ENCODE results near the gene RAB11A.

Gene RAB11A

DNA sequence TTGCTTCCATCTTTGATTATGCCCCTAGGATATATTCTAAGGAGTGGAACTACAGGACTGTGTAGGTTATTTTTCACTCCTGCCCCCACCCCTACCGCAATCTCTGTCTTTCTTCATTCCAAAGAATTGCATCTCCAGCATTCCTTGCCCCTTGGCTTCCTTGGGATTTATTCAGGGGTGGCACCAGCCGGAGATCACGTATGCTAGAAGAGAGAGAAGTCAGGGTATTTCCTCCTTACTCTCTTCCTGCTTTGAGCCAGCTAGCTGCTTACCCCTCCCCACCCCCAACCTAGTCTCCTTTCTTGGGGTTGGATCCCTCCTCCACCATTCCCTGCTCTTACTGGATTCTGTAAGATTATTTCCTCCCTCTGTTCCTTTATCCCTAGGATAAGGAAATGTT, 42.2 kb upstream of the RAB11A start:
- no peak for TF ChIP-seq EP300 (IDR thresholded peaks at IDR 0.05; ENCODE audit: borderline replicate concordance)
- TF ChIP-seq EGR1 (IDR thresholded peaks at IDR 0.05), result no peak
- TF ChIP-seq CEBPB (IDR thresholded peaks at IDR 0.05), result no peak
- no peak for TF ChIP-seq TAF1 (IDR thresholded peaks at IDR 0.05; ENCODE audit: low read depth)
- TF ChIP-seq, protein P1, sequence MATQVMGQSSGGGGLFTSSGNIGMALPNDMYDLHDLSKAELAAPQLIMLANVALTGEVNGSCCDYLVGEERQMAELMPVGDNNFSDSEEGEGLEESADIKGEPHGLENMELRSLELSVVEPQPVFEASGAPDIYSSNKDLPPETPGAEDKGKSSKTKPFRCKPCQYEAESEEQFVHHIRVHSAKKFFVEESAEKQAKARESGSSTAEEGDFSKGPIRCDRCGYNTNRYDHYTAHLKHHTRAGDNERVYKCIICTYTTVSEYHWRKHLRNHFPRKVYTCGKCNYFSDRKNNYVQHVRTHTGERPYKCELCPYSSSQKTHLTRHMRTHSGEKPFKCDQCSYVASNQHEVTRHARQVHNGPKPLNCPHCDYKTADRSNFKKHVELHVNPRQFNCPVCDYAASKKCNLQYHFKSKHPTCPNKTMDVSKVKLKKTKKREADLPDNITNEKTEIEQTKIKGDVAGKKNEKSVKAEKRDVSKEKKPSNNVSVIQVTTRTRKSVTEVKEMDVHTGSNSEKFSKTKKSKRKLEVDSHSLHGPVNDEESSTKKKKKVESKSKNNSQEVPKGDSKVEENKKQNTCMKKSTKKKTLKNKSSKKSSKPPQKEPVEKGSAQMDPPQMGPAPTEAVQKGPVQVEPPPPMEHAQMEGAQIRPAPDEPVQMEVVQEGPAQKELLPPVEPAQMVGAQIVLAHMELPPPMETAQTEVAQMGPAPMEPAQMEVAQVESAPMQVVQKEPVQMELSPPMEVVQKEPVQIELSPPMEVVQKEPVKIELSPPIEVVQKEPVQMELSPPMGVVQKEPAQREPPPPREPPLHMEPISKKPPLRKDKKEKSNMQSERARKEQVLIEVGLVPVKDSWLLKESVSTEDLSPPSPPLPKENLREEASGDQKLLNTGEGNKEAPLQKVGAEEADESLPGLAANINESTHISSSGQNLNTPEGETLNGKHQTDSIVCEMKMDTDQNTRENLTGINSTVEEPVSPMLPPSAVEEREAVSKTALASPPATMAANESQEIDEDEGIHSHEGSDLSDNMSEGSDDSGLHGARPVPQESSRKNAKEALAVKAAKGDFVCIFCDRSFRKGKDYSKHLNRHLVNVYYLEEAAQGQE (IDR thresholded peaks at IDR 0.05; ENCODE audit: low read depth), result no peak
- TF ChIP-seq TCF12 (IDR thresholded peaks at IDR 0.05; ENCODE audit: low read depth), result no peak
- TF ChIP-seq, protein P2, sequence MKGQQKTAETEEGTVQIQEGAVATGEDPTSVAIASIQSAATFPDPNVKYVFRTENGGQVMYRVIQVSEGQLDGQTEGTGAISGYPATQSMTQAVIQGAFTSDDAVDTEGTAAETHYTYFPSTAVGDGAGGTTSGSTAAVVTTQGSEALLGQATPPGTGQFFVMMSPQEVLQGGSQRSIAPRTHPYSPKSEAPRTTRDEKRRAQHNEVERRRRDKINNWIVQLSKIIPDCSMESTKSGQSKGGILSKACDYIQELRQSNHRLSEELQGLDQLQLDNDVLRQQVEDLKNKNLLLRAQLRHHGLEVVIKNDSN (IDR thresholded peaks at IDR 0.05), result no peak
- TF ChIP-seq TEAD4 (IDR thresholded peaks at IDR 0.05), result no peak

DNA sequence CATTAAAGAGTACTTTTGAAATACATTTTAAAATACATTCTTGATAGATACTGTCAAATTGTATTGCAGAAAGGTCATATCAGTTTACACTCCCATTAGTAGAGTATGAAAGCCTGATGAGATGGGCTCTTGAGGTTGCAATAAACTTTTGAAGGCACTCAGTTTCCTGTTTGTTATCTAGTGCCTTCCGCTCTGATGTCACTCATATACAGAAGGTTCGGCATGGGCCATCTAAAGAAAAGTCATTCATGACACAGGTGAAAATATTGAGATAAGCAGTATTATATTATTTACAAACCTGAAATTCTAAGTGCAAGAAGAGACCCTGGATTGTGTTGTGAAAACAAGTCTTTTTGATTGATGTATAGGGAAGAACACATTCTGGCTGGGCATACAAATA, 40.7 kb upstream of the RAB11A start:
- TF ChIP-seq TEAD4 (IDR thresholded peaks at IDR 0.05), result no peak
- TF ChIP-seq, protein P1 (IDR thresholded peaks at IDR 0.05; ENCODE audit: low read depth), result no peak
- no peak for TF ChIP-seq EGR1 (IDR thresholded peaks at IDR 0.05)
- no peak for TF ChIP-seq EP300 (IDR thresholded peaks at IDR 0.05; ENCODE audit: borderline replicate concordance)
- no peak for TF ChIP-seq ZBTB7A (IDR thresholded peaks at IDR 0.05; ENCODE audit: low read depth)
- TF ChIP-seq RAD21 (IDR thresholded peaks at IDR 0.05; ENCODE audit: low read depth), result no peak
- no peak for TF ChIP-seq NFIC (IDR thresholded peaks at IDR 0.05)

DNA sequence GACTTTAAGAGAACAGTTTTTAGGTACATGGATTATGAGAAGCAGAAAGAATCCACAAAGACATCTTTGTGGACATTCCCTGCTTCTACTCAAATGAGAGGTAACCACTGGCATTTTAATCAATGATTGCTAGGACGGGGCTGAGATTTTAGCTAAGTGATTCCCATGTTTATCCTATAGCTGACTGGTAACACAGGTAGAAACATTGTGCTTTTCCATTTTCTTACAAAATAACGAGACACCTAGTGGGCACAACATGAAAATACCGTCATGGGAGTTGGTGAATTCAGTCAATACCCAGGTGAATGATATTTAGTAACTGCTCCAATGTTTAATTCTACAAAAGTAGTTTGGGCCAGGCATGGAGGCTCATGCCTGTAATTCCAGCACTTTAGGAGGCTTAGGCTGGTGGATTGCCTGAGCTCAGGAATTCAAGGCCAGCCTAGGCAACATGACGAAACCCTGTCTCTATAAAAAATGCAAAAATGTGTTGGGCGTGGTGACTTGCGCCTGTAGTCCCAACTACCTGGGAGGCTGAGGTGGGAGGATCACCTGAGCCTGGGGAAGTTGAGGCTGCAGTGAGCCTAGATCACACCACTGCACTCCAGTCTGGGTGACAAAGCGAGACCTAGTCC, 40.0 kb upstream of the RAB11A start:
- TF ChIP-seq, protein P3, sequence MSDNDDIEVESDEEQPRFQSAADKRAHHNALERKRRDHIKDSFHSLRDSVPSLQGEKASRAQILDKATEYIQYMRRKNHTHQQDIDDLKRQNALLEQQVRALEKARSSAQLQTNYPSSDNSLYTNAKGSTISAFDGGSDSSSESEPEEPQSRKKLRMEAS (IDR thresholded peaks at IDR 0.05), result no peak
- peak; percentile 44 for TF ChIP-seq RAD21 (IDR thresholded peaks at IDR 0.05; ENCODE audit: low read depth)

DNA sequence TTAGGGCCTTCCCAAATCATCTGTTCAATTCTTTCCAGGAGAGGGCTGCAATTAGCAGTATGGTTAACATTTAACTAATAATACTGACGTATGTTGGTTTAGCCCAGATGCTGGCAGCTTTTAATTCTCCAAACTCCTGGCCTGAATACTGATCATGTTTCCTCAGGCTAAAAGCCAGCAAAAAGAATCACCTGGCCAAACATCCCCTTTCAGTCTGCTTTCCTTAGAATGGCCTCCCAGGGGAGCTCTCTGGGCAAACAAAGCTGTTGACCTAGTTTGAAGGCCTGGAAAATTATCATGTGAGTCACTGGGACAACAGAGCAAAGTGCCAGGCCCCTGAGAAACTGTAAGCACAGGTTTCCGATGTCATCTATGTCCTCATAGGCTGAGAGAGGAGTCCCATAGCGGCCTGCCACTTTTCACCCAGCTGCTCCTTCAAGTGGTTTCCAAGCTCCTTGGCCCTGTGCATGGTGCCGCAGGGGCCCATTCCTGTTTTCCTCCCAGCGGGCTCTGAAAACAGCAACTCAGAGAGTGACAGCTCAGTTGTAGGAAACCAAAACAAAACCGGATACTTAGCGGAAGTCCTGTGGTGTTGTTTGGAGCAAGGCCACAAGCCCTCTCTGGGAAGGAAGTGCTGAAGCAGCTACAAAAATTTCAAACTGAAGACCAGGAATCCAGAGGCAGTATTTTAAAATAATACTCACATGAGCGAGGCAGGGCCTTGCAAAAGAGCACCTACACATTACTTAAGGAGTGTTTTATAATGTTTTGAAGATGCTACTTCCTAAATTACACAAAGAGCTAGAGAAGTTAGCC, 36.5 kb upstream of the RAB11A start:
- TF ChIP-seq EP300 (IDR thresholded peaks at IDR 0.05; ENCODE audit: borderline replicate concordance), result peak; percentile 65
- TF ChIP-seq NFIC (IDR thresholded peaks at IDR 0.05), result peak; percentile 92
- TF ChIP-seq TAF1 (IDR thresholded peaks at IDR 0.05; ENCODE audit: low read depth), result no peak
- peak; percentile 88; the same call in 1 of the 2 replicates for TF ChIP-seq TCF12 (IDR thresholded peaks at IDR 0.05; ENCODE audit: low read depth)
- TF ChIP-seq TEAD4 (IDR thresholded peaks at IDR 0.05), result 0 out of 2 replicates have a peak, but pooled peaks have one; percentile 52
- no peak for TF ChIP-seq YY1 (IDR thresholded peaks at IDR 0.05; ENCODE audit: low read depth)
- TF ChIP-seq FOXM1 (IDR thresholded peaks at IDR 0.05; ENCODE audit: borderline replicate concordance, low read depth), result no peak
- TF ChIP-seq, protein P1 (IDR thresholded peaks at IDR 0.05; ENCODE audit: low read depth), result peak; percentile 9; the same call in 1 of the 2 replicates
- no peak for TF ChIP-seq RAD21 (IDR thresholded peaks at IDR 0.05; ENCODE audit: low read depth)
- no peak for TF ChIP-seq EGR1 (IDR thresholded peaks at IDR 0.05)
- TF ChIP-seq CREB1 (IDR thresholded peaks at IDR 0.05; ENCODE audit: low read depth), result 0 out of 2 replicates have a peak, but pooled peaks have one; percentile 9
- no peak for TF ChIP-seq ZBTB7A (IDR thresholded peaks at IDR 0.05; ENCODE audit: low read depth)
- TF ChIP-seq, protein P2 (IDR thresholded peaks at IDR 0.05), result no peak
- TF ChIP-seq, protein P3 (IDR thresholded peaks at IDR 0.05), result peak; percentile 78
- TF ChIP-seq CEBPB (IDR thresholded peaks at IDR 0.05), result no peak; the same call in 1 of the 2 replicates
